ENCODE measurements around the gene PAPSS1.

Gene PAPSS1

DNA sequence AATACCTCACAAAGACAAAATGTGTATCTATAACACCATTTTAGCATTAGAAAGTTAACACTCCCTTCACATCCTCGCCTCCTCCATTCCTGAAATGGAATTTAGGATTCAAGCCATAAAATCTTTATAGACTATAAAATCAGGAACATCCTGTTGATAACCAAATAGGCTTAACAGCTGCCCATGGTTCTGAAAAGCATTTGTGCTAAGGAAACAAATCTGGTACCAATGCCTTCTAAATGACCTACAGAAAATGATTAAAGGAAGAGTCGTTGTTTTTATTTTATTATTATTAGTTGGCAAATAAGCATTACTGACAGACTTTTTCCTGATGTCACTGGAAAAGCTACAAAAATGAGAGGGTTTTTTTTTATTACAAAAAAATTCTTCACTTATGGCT, 79.8 kb downstream of the PAPSS1 start:
- Mint-ChIP-seq H3K9me3 (ENCODE audit: low read depth) (no peaks in the 10 kb centered on the region), H3K4me3 (no peak overlapping the region), H3K27ac (no peak overlapping the region), H3K27me3 (no peaks in the 10 kb centered on the region), H3K36me3 (peaks cover 24% of the 10 kb centered on the region), H3K4me1 (ENCODE audit: low read depth) (no peaks in the 10 kb centered on the region)

DNA sequence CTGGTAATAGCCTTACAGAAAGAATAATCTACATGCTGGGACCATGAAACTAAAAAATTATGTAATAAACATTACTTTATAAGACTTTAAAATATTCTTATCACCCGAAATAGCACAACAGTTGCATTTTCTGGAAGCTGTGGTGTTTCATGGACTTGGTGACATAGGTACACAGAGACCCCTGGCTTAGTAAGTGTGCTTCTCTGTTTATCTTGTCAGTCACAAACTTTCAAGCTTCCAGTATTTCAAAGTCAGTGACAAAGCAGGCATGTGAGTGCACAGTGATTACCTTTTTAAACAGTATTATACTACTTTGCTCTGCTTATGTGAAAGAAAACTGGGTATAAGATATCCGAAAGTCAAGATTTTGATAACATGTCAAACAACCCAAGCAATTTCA, 84.3 kb downstream of the PAPSS1 start:
- no peaks in the 10 kb centered on the region for H3K4me1 Mint-ChIP-seq (ENCODE audit: low read depth)
- no peaks in the 10 kb centered on the region for H3K27me3 Mint-ChIP-seq
- no peaks in the 10 kb centered on the region for H3K9me3 Mint-ChIP-seq (ENCODE audit: low read depth)
- H3K36me3 Mint-ChIP-seq: peaks cover 15% of the 10 kb centered on the region
- no peak overlapping the region for H3K27ac Mint-ChIP-seq
- no peak overlapping the region for H3K4me3 Mint-ChIP-seq

DNA sequence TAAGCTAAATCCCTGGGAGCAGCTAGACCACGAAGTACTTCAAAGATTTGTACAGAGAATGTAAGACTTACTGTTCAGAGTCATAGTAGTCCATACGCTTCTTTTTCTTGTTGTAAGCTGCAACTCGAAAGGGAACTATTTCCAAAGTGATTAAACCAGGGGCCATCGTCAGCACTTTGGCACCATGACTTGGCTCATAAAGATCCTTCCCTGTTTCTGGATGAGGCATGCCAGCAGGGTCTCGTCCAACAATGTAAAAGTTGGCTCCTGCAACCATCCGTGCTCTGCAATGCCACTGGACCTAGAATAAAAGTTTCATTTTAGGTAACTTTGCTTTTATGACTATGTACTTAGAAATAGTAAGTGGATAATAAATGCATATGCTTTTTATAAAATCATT, 88.5 kb downstream of the PAPSS1 start:
- Mint-ChIP-seq H3K9me3 (ENCODE audit: low read depth) (no peaks in the 10 kb centered on the region), H3K27me3 (no peaks in the 10 kb centered on the region), H3K4me1 (ENCODE audit: low read depth) (no peaks in the 10 kb centered on the region), H3K27ac (no peak overlapping the region), H3K4me3 (no peak overlapping the region), H3K36me3 (peaks cover 26% of the 10 kb centered on the region)

DNA sequence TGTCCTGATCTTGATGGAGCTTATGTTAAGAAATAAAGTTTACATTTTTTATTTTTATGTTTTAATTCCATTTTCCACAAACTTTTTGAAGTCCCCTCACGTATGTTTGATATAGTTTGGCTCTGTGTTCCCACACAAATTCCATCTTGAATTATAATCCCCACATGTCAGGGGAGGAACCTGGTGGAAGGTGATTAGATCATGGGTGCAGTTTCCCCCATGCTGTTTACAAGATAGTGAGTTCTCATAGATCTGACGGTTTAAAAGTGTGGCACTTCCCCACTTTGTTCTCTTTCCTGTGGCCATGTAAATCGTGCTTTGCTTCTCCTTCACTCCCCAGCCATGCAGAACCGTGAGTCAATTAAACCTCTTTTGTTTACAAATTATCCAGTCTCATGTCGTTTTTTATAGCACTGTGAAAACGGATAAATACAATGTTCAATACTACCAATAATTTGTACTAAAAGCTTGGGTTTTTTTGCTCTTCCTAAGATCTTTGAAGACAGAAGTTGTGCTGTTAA, 89.8 kb downstream of the PAPSS1 start:
- no peaks in the 10 kb centered on the region for H3K9me3 Mint-ChIP-seq (ENCODE audit: low read depth)
- no peaks in the 10 kb centered on the region for H3K4me1 Mint-ChIP-seq (ENCODE audit: low read depth)
- no peaks in the 10 kb centered on the region for H3K27me3 Mint-ChIP-seq
- H3K27ac Mint-ChIP-seq: no peak overlapping the region
- peaks cover 25% of the 10 kb centered on the region for H3K36me3 Mint-ChIP-seq
- no peak overlapping the region for H3K4me3 Mint-ChIP-seq

DNA sequence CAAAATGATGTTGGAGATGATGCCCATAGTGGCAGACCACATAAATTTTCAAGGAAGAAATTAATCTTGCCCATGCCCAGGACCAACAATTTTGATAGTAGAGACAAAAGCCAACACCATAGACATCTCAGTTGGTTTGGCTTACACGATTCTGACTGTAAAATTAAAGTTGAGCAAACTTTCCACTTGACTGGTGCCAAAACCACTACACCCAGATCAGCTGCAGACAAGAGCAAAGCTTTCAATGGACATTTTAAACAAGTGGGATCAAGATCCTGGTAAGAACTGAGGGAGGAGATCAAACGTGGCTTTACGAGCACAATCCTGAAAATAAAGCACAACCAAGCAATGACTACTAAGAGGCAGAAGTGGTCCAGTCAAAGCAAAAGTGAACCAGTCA, 90.7 kb downstream of the PAPSS1 start:
- no peaks in the 10 kb centered on the region for H3K4me1 Mint-ChIP-seq (ENCODE audit: low read depth)
- H3K4me3 Mint-ChIP-seq: no peak overlapping the region
- H3K9me3 Mint-ChIP-seq (ENCODE audit: low read depth): no peaks in the 10 kb centered on the region
- no peak overlapping the region for H3K27ac Mint-ChIP-seq
- H3K36me3 Mint-ChIP-seq: peaks cover 32% of the 10 kb centered on the region
- H3K27me3 Mint-ChIP-seq: no peaks in the 10 kb centered on the region

DNA sequence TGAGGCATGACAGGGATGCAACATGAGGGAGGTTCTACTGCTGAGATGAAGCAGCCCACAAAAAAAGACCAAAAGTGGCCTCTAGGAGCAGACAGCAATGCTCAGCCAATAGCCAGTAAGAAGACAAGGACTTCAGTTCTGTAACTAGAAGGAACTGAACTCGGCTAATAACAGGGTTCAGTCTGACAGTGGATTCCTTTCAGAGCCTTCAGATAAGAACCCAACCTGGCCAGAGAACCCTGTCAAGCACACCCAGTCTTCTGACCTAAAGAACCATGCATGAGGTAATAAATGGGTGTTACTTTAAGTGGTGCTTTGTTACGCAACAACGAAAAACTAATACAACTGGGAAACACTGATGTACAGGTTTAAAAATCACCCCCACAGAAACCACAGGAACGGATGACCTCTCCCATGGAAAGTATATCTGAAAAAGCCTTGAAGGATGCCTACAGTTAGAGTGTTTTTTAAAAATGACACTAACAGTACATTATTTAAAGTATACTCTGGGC, 94.6 kb downstream of the PAPSS1 start:
- H3K36me3 Mint-ChIP-seq: peaks cover 41% of the 10 kb centered on the region
- no peaks in the 10 kb centered on the region for H3K4me1 Mint-ChIP-seq (ENCODE audit: low read depth)
- no peaks in the 10 kb centered on the region for H3K27me3 Mint-ChIP-seq
- H3K27ac Mint-ChIP-seq: no peak overlapping the region
- peaks cover 14% of the 10 kb centered on the region for H3K9me3 Mint-ChIP-seq (ENCODE audit: low read depth)
- H3K4me3 Mint-ChIP-seq: no peak overlapping the region

DNA sequence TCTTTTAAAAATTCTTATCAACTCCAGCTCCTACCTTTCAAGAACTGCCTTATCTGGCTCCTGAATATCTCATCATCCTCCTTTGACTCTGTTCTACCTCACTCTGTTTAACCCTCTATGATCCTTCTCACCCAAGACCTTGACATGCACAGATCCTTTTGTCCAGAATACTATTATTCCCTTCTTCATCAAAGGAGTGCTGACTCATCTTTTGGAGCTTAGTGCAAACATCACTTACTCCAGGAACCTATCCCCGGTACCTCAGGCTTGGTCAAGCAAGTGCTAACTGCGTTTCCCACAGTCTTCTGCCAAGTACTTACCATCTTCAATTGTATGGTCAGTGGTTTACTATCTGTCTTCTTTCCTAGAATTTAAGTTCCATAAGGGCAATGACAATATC, 96.0 kb downstream of the PAPSS1 start:
- no peaks in the 10 kb centered on the region for H3K4me1 Mint-ChIP-seq (ENCODE audit: low read depth)
- H3K27me3 Mint-ChIP-seq: no peaks in the 10 kb centered on the region
- peaks cover 14% of the 10 kb centered on the region for H3K9me3 Mint-ChIP-seq (ENCODE audit: low read depth)
- no peak overlapping the region for H3K4me3 Mint-ChIP-seq
- H3K27ac Mint-ChIP-seq: no peak overlapping the region
- peaks cover 35% of the 10 kb centered on the region for H3K36me3 Mint-ChIP-seq

DNA sequence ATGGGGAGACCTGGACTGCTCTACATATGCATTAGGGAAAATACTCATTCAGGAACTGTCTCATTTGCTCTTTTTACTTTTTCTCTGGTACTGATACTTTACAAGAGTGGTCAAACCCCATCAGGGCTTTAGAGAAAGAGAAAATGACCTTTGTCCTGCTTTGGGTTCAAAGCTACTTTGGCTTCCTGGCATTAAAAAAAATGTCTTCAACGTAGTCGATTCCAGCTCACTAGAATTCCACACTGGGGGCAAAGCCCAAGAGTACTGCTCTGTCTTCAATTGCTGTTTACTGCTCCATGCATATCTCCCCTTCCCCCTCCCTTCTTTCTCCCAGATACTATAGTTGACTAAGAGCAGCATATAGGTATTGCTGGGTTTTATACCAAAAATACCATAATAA, 98.0 kb downstream of the PAPSS1 start:
- Mint-ChIP-seq H3K9me3 (ENCODE audit: low read depth) (peaks cover 14% of the 10 kb centered on the region), H3K36me3 (peaks cover 41% of the 10 kb centered on the region), H3K4me1 (ENCODE audit: low read depth) (peaks cover 2% of the 10 kb centered on the region), H3K4me3 (no peak overlapping the region), H3K27me3 (no peaks in the 10 kb centered on the region), H3K27ac (no peak overlapping the region)

DNA sequence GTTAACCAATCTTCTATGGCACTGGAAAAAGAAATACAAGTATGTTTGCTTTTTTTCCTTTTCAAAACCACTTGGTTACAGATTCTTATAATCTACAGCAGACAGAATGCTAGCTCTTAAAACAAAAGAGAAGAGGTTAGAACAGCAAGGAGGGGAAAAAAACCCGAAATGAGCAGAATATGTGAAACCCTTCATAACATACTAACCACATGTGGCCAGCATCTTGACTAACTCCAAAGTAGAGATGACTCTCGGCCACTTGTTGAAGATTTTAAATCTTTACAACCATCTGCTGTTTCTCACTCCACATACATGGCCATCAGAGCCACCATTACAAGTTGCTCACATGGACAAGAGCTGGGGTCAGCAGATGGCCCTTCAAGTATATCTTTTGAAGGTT, 100.3 kb downstream of the PAPSS1 start:
- Mint-ChIP-seq H3K4me3 (no peak overlapping the region), H3K27me3 (no peaks in the 10 kb centered on the region), H3K36me3 (peaks cover 47% of the 10 kb centered on the region), H3K4me1 (ENCODE audit: low read depth) (peaks cover 2% of the 10 kb centered on the region), H3K9me3 (ENCODE audit: low read depth) (peaks cover 14% of the 10 kb centered on the region), H3K27ac (no peak overlapping the region)

DNA sequence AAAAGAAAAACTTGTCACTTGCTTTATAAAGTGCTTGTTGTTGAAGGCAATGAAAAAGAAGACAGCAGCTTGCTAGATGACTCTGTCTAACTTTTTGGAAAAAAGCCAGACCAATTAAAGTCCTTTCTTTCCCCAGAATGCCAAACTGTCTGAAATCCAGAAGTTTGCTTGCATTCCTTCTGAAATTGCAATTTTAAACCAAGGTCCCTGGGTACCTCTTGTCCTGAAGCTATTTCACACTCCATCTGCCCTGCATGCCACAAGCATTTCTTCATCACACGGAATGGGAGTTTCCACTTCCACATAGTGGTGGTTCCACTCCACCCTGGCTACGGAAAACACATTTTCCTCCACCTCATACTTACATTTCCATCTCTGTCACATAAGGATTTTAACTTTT, 101.0 kb downstream of the PAPSS1 start:
- H3K4me1 Mint-ChIP-seq (ENCODE audit: low read depth): peaks cover 2% of the 10 kb centered on the region
- no peak overlapping the region for H3K4me3 Mint-ChIP-seq
- H3K9me3 Mint-ChIP-seq (ENCODE audit: low read depth): peaks cover 12% of the 10 kb centered on the region
- H3K36me3 Mint-ChIP-seq: peaks cover 45% of the 10 kb centered on the region
- no peak overlapping the region for H3K27ac Mint-ChIP-seq
- H3K27me3 Mint-ChIP-seq: no peaks in the 10 kb centered on the region

DNA sequence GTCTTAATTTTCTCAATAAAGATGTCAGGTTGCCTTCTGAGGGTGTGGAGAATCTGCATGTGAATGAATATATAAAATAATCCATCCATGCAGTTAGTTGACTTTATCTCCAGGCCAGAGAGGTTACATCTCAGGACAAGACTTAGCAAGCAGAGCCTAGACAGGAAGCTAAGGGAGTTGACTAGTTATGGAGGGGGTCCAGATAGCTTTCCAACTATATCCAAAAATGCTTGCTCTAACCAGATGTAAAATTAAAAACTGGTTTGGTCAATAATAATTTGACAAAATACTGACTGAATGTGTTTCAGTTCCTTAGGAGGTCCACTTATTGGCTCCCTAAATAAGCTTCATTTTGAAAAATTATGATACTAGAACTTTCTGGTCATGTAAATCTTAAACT, 101.4 kb downstream of the PAPSS1 start:
- no peak overlapping the region for H3K4me3 Mint-ChIP-seq
- peaks cover 8% of the 10 kb centered on the region for H3K9me3 Mint-ChIP-seq (ENCODE audit: low read depth)
- H3K36me3 Mint-ChIP-seq: peaks cover 41% of the 10 kb centered on the region
- no peaks in the 10 kb centered on the region for H3K27me3 Mint-ChIP-seq
- H3K4me1 Mint-ChIP-seq (ENCODE audit: low read depth): peaks cover 2% of the 10 kb centered on the region
- H3K27ac Mint-ChIP-seq: no peak overlapping the region

DNA sequence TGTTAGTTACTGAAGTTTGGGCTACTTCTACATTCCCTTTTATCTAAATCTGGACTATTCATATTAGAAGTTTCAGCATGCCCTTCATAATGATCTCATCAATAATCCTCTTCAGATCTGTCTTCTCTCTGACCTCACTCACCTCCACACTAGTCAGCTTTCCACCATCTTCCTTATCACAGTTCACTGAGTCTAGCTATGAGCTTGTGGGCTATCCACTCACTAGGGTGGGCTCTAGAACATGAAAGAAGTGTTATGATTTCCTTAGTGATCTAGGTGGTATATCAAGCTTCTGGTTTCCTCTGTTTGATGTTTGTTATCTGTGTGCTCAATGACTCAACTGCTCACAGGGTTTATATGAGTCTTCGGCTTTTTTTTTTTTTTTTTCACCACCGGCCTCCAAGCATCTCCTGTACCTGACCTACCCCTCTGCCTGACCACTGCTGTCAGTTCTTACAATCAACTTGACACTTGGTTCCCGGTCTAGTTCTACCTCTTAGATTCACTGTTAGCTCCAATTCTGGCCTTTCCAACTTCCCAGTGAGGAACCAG, 103.1 kb downstream of the PAPSS1 start:
- no peaks in the 10 kb centered on the region for H3K27me3 Mint-ChIP-seq
- H3K9me3 Mint-ChIP-seq (ENCODE audit: low read depth): no peaks in the 10 kb centered on the region
- peaks cover 39% of the 10 kb centered on the region for H3K36me3 Mint-ChIP-seq
- H3K27ac Mint-ChIP-seq: no peak overlapping the region
- H3K4me1 Mint-ChIP-seq (ENCODE audit: low read depth): peaks cover 2% of the 10 kb centered on the region
- no peak overlapping the region for H3K4me3 Mint-ChIP-seq

DNA sequence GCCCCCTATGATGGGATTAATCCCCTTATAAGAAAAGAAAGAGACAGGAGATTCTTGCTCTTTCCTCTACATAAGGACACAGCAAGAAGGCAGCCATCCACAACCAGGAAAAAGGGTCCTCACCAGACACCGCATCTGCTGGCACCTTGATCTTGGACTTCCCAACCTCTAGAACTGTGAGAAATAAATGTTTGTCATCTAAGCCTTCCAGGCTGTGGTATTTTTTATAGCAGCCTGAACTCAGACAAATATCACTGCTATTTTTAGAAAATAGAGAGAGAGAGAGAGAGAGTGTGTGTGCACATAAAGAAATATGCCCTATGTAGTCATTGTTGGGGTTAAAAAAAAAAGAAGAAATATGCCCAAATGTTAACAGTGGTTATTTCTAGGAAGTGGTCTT, 104.2 kb downstream of the PAPSS1 start:
- H3K27ac Mint-ChIP-seq: no peak overlapping the region
- peaks cover 2% of the 10 kb centered on the region for H3K4me1 Mint-ChIP-seq (ENCODE audit: low read depth)
- H3K27me3 Mint-ChIP-seq: no peaks in the 10 kb centered on the region
- peaks cover 40% of the 10 kb centered on the region for H3K36me3 Mint-ChIP-seq
- H3K9me3 Mint-ChIP-seq (ENCODE audit: low read depth): no peaks in the 10 kb centered on the region
- no peak overlapping the region for H3K4me3 Mint-ChIP-seq

DNA sequence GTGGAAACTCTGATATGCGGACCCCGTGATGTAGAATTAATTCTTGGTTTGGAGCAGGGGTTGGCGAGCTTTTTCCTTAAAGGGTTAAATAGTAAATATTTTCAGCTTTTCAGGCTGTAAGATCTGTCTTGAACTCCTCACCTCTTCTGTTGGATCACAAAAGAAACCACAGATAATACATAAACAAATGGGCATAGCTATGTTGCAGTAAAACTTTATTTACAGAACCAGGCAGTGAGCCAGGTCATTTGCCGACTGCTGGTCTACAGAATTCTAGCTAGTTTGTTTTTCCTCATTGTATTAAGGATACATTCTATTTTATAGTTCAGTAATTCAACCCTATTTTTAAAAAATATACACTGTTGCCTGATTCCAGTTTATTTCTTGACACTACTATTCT, 116.6 kb downstream of the PAPSS1 start:
- Mint-ChIP-seq H3K9me3 (ENCODE audit: low read depth) (no peaks in the 10 kb centered on the region), H3K27me3 (peaks cover 1% of the 10 kb centered on the region), H3K4me1 (ENCODE audit: low read depth) (no peaks in the 10 kb centered on the region), H3K4me3 (no peak overlapping the region), H3K36me3 (no peaks in the 10 kb centered on the region), H3K27ac (no peak overlapping the region)

DNA sequence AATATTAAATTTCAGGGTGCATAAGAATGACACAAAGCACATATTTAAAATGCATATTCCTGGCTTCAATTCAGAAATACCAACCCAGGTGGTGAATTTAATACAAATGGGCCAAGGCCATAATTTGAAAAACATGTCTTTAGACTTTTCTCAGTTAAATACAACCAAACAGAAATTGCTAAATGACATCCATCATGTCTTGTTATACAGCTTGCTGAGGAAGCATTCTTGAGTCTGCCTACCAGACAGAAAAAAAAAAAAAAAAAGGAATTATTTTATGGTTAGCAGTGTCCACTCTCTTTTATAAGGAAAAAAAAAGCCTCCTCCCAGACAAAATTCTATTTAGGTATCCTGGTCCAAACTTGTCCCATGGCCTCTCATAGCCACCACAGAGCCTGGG, 119.1 kb downstream of the PAPSS1 start:
- Mint-ChIP-seq H3K4me1 (ENCODE audit: low read depth) (no peaks in the 10 kb centered on the region), H3K4me3 (no peak overlapping the region), H3K27ac (no peak overlapping the region), H3K9me3 (ENCODE audit: low read depth) (no peaks in the 10 kb centered on the region), H3K27me3 (peaks cover 3% of the 10 kb centered on the region), H3K36me3 (no peaks in the 10 kb centered on the region)

DNA sequence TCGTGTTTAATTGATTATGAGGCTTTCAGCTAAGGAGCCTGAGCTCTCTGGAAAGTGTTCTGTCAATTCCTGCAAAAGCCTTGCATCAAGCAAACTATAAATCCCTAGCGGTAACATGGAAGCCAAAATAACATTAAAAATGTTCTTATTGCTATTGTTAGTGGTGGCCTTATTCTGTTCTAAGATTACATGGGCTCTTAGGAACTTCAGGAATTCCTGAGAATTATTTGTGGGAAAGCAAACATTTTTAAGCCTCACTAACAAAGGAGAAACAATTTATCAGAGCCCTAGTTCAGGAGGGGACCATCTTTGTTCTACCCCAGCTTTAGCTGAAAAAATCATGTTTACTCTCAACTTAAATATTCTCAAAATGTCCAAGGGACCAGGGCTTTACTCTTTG, 119.6 kb downstream of the PAPSS1 start:
- Mint-ChIP-seq H3K27ac (no peak overlapping the region), H3K27me3 (peaks cover 3% of the 10 kb centered on the region), H3K9me3 (ENCODE audit: low read depth) (no peaks in the 10 kb centered on the region), H3K4me3 (no peak overlapping the region), H3K4me1 (ENCODE audit: low read depth) (no peaks in the 10 kb centered on the region), H3K36me3 (no peaks in the 10 kb centered on the region)

All from activated naive CD8-positive, alpha-beta T cell (primary cell).